ENCODE measurements around the gene TRDN.
"Not testable (repeated sequence)": the region's sequence is repeated elsewhere in the genome, so short reads cannot be mapped to it uniquely, and the experiment has no call there.

Gene TRDN

GRCh38 chr6:123629258-123629941 is 7.3 kb downstream of the TRDN start:
- DNase-seq (ENCODE audit: low read depth in 3 of 3) = no peak

GRCh38 chr6:123625696-123626095 is 11.1 kb downstream of the TRDN start:
- DNase-seq (ENCODE audit: low read depth in 3 of 3) = no peak

GRCh38 chr6:123622780-123623179 is 14.0 kb downstream of the TRDN start:
- no peak for DNase-seq (ENCODE audit: low read depth in 3 of 3)

GRCh38 chr6:123619156-123619555 is 17.6 kb downstream of the TRDN start:
- no peak for DNase-seq (ENCODE audit: low read depth in 3 of 3)

GRCh38 chr6:123616942-123617341 is 19.8 kb downstream of the TRDN start:
- no peak for DNase-seq (ENCODE audit: low read depth in 3 of 3)

GRCh38 chr6:123616016-123616415 is 20.7 kb downstream of the TRDN start:
- no peak for DNase-seq (ENCODE audit: low read depth in 3 of 3)

GRCh38 chr6:123610779-123611178 is 26.0 kb downstream of the TRDN start:
- DNase-seq (ENCODE audit: low read depth in 3 of 3) = no peak

- DNase-seq (ENCODE audit: low read depth in 3 of 3) = no peak
These were observed 32.7 kb downstream of the TRDN start for GRCh38 chr6:123604067-123604466.

GRCh38 chr6:123598011-123598410 is 38.7 kb downstream of the TRDN start:
- no peak for DNase-seq (ENCODE audit: low read depth in 3 of 3)

GRCh38 chr6:123594776-123595175 is 42.0 kb downstream of the TRDN start:
- no peak for DNase-seq (ENCODE audit: low read depth in 3 of 3)

GRCh38 chr6:123592426-123592825 is 44.3 kb downstream of the TRDN start:
- no peak for DNase-seq (ENCODE audit: low read depth in 3 of 3)

- DNase-seq (ENCODE audit: low read depth in 3 of 3) = no peak
These were observed 46.8 kb downstream of the TRDN start for GRCh38 chr6:123589973-123590372.

GRCh38 chr6:123589317-123589716 is 47.4 kb downstream of the TRDN start:
- DNase-seq (ENCODE audit: low read depth in 3 of 3) = no peak

GRCh38 chr6:123588546-123588895 is 48.2 kb downstream of the TRDN start:
- no peak for DNase-seq (ENCODE audit: low read depth in 3 of 3)

GRCh38 chr6:123587838-123588545 is 48.8 kb downstream of the TRDN start:
- no peak for DNase-seq (ENCODE audit: low read depth in 3 of 3)

- DNase-seq (ENCODE audit: low read depth in 3 of 3) = not testable (repeated sequence)
These were observed 49.3 kb downstream of the TRDN start for GRCh38 chr6:123587407-123587806.

GRCh38 chr6:123580331-123580730 is 56.4 kb downstream of the TRDN start:
- no peak for DNase-seq (ENCODE audit: low read depth in 3 of 3)

- no peak for DNase-seq (ENCODE audit: low read depth in 3 of 3)
These were observed 61.6 kb downstream of the TRDN start for GRCh38 chr6:123575188-123575587.

- no peak for DNase-seq (ENCODE audit: low read depth in 3 of 3)
These were observed 65.7 kb downstream of the TRDN start for GRCh38 chr6:123570813-123571684.

- DNase-seq (ENCODE audit: low read depth in 3 of 3) = no peak
These were observed 67.2 kb downstream of the TRDN start for GRCh38 chr6:123569575-123569974.

- DNase-seq (ENCODE audit: low read depth in 3 of 3) = no peak
These were observed 71.2 kb downstream of the TRDN start for GRCh38 chr6:123565529-123565928.

GRCh38 chr6:123564361-123564760 is 72.4 kb downstream of the TRDN start:
- DNase-seq (ENCODE audit: low read depth in 3 of 3) = no peak

GRCh38 chr6:123562677-123563076 is 74.1 kb downstream of the TRDN start:
- no peak for DNase-seq (ENCODE audit: low read depth in 3 of 3)
